HepG2 (cell line): ENCODE results near the gene C1QB. TPM values are rescaled to one million over a fixed set of nuclear protein-coding genes. Genes with fewer than 3 reads are reported as not detected.

ENCODE experiments used
- ATAC-seq: fragments of 200-7000 bp; cut with Tn5 transposase; 3 replicates; pipeline ENCODE4 v1.9.1; 2020; ENCODE audit warnings: mild to moderate bottlenecking, moderate library complexity
- BruUV-seq: library from RNA; stranded (reverse); fragments of 400-500 nt; replicated peaks from 2 replicates; lab custom pipeline; 2021; lab: Mats Ljungman, UMichigan
- CTCF ChIA-PET: fragments of 300-600 bp; formaldehyde crosslinking; extraction: SDS; loops from one replicate; lab custom pipeline; 2021; ENCODE audit warnings: low total read pairs, inconsistent platforms, low intra/inter-chr PET ratio; lab: Yijun Ruan, JAX
- POLR2A ChIA-PET: fragments of 350-600 bp; sonication (Branson Sonifier 250); formaldehyde crosslinking; loops from one replicate; lab custom pipeline; 2020; ENCODE audit warnings: antibody characterized with exemption, inconsistent platforms; lab: Yijun Ruan, JAX
- DNase-seq: peaks from one replicate; pipeline ENCODE4 v3.0.0-alpha.2; 2015; ENCODE audit warnings: low spot score
- FAIRE-seq: peaks from 3 replicates; lab custom pipeline; 2011; peaks lifted over from hg19 to GRCh38; lab: Jason Lieb, UNC
- H2AFZ ChIP-seq: one replicate; pipeline ENCODE4 v1.6.1; 2011; ENCODE audit warnings: low read length, inconsistent platforms
- H3K27ac ChIP-seq: fragments of 300-600 bp; 3 replicates; pipeline ENCODE4 v1.8.0; 2011; ENCODE audit warnings: mixed run types, mild to moderate bottlenecking, mixed read lengths, low read length, inconsistent platforms; ENCODE audit not compliant: insufficient read depth; ENCODE audit errors: extremely low read length
- H3K27me3 ChIP-seq, 2 experiments: fragments of 200-600 bp in 1 of 2; 2 replicates in 1 of 2; 3 replicates in 1 of 2; pipeline versions ENCODE4 v1.6.0 to v1.8.0; 2011; ENCODE audit warnings: low read length in 2 of 2, mild to moderate bottlenecking in 2 of 2, moderate library complexity in 2 of 2, inconsistent platforms in 1 of 2; ENCODE audit not compliant: insufficient read depth in 2 of 2, control insufficient read depth in 1 of 2
- H3K36me3 ChIP-seq, 2 experiments: fragments of 200-600 bp in 1 of 2; replicated peaks in 1 of 2; 2 replicates in 1 of 2; 3 replicates in 1 of 2; pipeline versions ENCODE4 v1.5.1 to v1.8.0; 2011; ENCODE audit warnings: low read length in 2 of 2, inconsistent platforms in 1 of 2; ENCODE audit not compliant: insufficient read depth in 2 of 2, control insufficient read depth in 1 of 2
- H3K4me1 ChIP-seq: 2 replicates; pipeline ENCODE4 v1.5.1; 2012; ENCODE audit warnings: low read length, inconsistent platforms; ENCODE audit not compliant: insufficient read depth
- H3K4me2 ChIP-seq: 2 replicates; pipeline ENCODE4 v1.6.0; 2011; ENCODE audit warnings: low read depth, low read length, inconsistent platforms
- H3K4me3 ChIP-seq, 3 experiments: fragments of 200-600 bp in 1 of 3; sonication (generic), shearing (Covaris generic) in 1 of 3; replicated peaks in 1 of 3; 2 replicates each; pipeline ENCODE4 v1.5.1; 2011 to 2016; ENCODE audit warnings: low read length in 3 of 3, inconsistent platforms in 2 of 3, low read depth in 2 of 3, mild to moderate bottlenecking in 2 of 3, control low read depth in 1 of 3, mixed read lengths in 1 of 3; ENCODE audit not compliant: insufficient read depth in 1 of 3
- H3K79me2 ChIP-seq: one replicate; pipeline ENCODE4 v1.6.1; 2011; ENCODE audit warnings: low read length, inconsistent platforms; ENCODE audit not compliant: insufficient read depth
- H3K9ac ChIP-seq: 2 replicates; pipeline ENCODE4 v1.6.0; 2011; ENCODE audit warnings: mild to moderate bottlenecking, low read depth, low read length, inconsistent platforms; ENCODE audit not compliant: insufficient read depth
- H3K9me3 ChIP-seq: 2 replicates; pipeline ENCODE4 v1.5.1; 2012; ENCODE audit warnings: mild to moderate bottlenecking, low read length
- H4K20me1 ChIP-seq: 2 replicates; pipeline ENCODE4 v1.6.0; 2011; ENCODE audit warnings: inconsistent platforms, mild to moderate bottlenecking, low read length, moderate library complexity; ENCODE audit not compliant: insufficient read depth
- NR2F6 ChIP-seq, 2 experiments: IDR thresholded peaks; 2 replicates each; pipeline ENCODE4 v1.6.1; 2016; ENCODE audit warnings: antibody characterized with exemption in 1 of 2, mild to moderate bottlenecking in 1 of 2
- ZBTB39 ChIP-seq: sonication (generic); formaldehyde crosslinking; IDR thresholded peaks from 2 replicates; pipeline ENCODE4 v1.5.0; 2020; ENCODE audit warnings: missing genetic modification reagents
- ZKSCAN1 ChIP-seq: fragments of 150-350 bp; IDR thresholded peaks from 2 replicates; pipeline ENCODE4 v1.6.1; 2014; ENCODE audit warnings: low read length
- ZNF460 ChIP-seq: sonication (generic); formaldehyde crosslinking; IDR thresholded peaks from 2 replicates; pipeline ENCODE4 v1.5.1; 2020; ENCODE audit warnings: missing genetic modification reagents, mild to moderate bottlenecking, borderline replicate concordance
- ZNF629 ChIP-seq: sonication (generic); formaldehyde crosslinking; conservative IDR thresholded peaks from 2 replicates; pipeline ENCODE4 v1.5.0; 2020; ENCODE audit warnings: missing genetic modification reagents
- WGBS: methylation state at CpG from one replicate; pipeline ENCODE4 v1.1.6; 2017; ENCODE audit warnings: low lambda C conversion rate; 5-methylcytosine and 5-hydroxymethylcytosine counted together
- in situ Hi-C: cut with HindIII; loops from 2 replicates; pipeline ENCODE4 v1.10.0; 2017; ENCODE audit warnings: low pct_unique_long_range_greater_than_20kb; ENCODE audit not compliant: extremely low pct_ligation_motif_present
- intact Hi-C: fragments of 100-400 bp; cut with micrococcal nuclease; formaldehyde crosslinking; loops from one replicate; pipeline ENCODE4 v1.10.0; 2022; ENCODE audit not compliant: unreplicated experiment
- polyA plus RNA-seq, 8 experiments: library from polyadenylated mRNA; depleted of rRNA in 3 of 8; stranded (reverse) in 7 of 8; unstranded in 1 of 8; fragments of >200 nt; fragmentation: Illumina TruSeq in 4 of 8; extraction: Trizol in 4 of 8; gene quantifications; 2 replicates each; pipeline versions ENCODE4 v1.2.1 to v1.2.3, GENCODE V29; 2011 to 2016; ENCODE audit warnings: low read depth in 4 of 8, missing spikeins in 1 of 8, mixed read lengths in 1 of 8; ENCODE audit not compliant: insufficient read depth in 1 of 8
- total RNA-seq, 5 experiments: library from RNA; depleted of rRNA; stranded (reverse); fragments of >200 nt; fragmentation: Illumina TruSeq; extraction: Trizol; gene quantifications; 2 replicates each; pipeline ENCODE4 v1.2.3, GENCODE V29; 2016; ENCODE audit warnings: low read depth in 1 of 5

The C1QB gene
- total and polyA plus RNA-seq, 2 of the 13 experiments (the other 11 are each of a cell fraction or from before 2014, with no cell fraction given), result not detected

- Histone ChIP-seq H3K27ac (no peak overlapping the region), H3K9me3 (no peaks in the 10 kb centered on the region), H3K27me3 (peaks cover 3 to 4% of the 10 kb centered on the region in 2 experiments; a peak in 4 of 5 replicates), H3K79me2 (no peaks in the 10 kb centered on the region), H4K20me1 (no peaks in the 10 kb centered on the region), H3K4me1 (no peaks in the 10 kb centered on the region), H3K4me2 (no peak overlapping the region), H3K4me3 (no peak overlapping the region), H2AFZ (no peak overlapping the region), H3K9ac (no peak overlapping the region), H3K36me3 (no peaks in the 10 kb centered on the region)
- intact Hi-C loops (no loop called here), in situ Hi-C loops (no loop called here)
- ChIA-PET POLR2A (no interaction called here), CTCF (no interaction called here)
- FAIRE-seq (no peak), DNase-seq (no peak), ATAC-seq (no peak)
- BruUV-seq, result no TSS peak
- TF ChIP-seq ZKSCAN1 (peak; percentile 57; the same call in 1 of the 2 replicates), ZNF460 (CRISPR knock-in tag) (no peak), NR2F6 (IDR thresholded peaks at IDR 0.05) (no peak), NR2F6 (CRISPR knock-in tag; IDR thresholded peaks at IDR 0.05) (no peak)
- WGBS, result 25% methylated on average over 11 of the region's 12 CpGs
Observed at GRCh38 chr1:22670352-22670975, 17.4 kb downstream of the C1QB start.

- no peak for ATAC-seq
- Histone ChIP-seq H2AFZ (no peak overlapping the region), H3K4me1 (no peaks in the 10 kb centered on the region), H4K20me1 (no peaks in the 10 kb centered on the region), H3K9ac (no peak overlapping the region), H3K9me3 (no peaks in the 10 kb centered on the region), H3K27ac (no peak overlapping the region), H3K4me3 (no peak overlapping the region), H3K27me3 (peaks cover 3 to 6% of the 10 kb centered on the region in 2 experiments; a peak in 1 of 5 replicates), H3K4me2 (no peak overlapping the region), H3K79me2 (no peaks in the 10 kb centered on the region), H3K36me3 (no peaks in the 10 kb centered on the region)
- no peak for DNase-seq
- BruUV-seq, result no TSS peak
- POLR2A ChIA-PET, result no interaction called here
- no peak for FAIRE-seq
- CTCF ChIA-PET, result no interaction called here
- intact Hi-C loops, result no loop called here
- WGBS, result 24% methylated on average over 4 of the region's 4 CpGs
- no peak for TF ChIP-seq ZBTB39 (CRISPR knock-in tag)
- peak; percentile 77 for TF ChIP-seq ZNF629 (CRISPR knock-in tag)
- in situ Hi-C loops, result no loop called here
Observed at GRCh38 chr1:22671999-22672398, 19.0 kb downstream of the C1QB start.
